Panc1 (cell line): Measurements from ENCODE around the gene BRD4.

ENCODE experiments used
- POLR2AphosphoS5 ChIP-seq: IDR thresholded peaks from 2 replicates; pipeline ENCODE4 v1.6.1; 2012; ENCODE audit warnings: mild to moderate bottlenecking, low read depth, low read length, moderate library complexity
- TF ChIP-seq, protein P1 (sequence below): fragments of 450-650 bp; IDR thresholded peaks from 2 replicates; pipeline ENCODE4 v1.5.1; 2017; ENCODE audit warnings: mild to moderate bottlenecking
- TF ChIP-seq, protein P2 (sequence below), 2 experiments: IDR thresholded peaks; 2 replicates each; pipeline ENCODE4 v1.6.1; 2011 to 2012; ENCODE audit warnings: low read depth in 2 of 2, control low read depth in 1 of 2, low read length in 1 of 2, mild to moderate bottlenecking in 1 of 2, moderate library complexity in 1 of 2; ENCODE audit not compliant: insufficient read depth in 1 of 2

DNA sequence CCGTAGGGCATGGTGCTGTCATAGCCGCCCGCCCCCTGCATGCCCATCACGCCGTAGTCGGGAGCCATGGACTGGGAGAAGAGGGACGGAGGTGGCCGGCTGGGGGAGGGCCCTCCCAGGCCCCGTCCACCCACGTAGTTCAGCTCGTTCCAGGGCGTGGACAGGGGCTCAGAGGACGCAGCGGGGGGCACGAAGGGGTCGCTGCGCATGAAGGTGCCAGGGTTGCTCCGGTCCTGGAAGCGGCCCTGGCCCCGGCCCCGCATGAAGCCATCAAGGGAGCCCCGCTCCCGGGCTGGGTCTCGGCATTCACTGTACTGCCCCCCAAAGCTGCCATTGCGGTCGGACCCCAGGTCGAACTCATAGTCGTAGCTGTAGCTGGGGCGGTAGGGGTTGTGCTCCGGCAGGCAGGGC is 40.6 kb upstream of the BRD4 start:
- TF ChIP-seq, protein P1, sequence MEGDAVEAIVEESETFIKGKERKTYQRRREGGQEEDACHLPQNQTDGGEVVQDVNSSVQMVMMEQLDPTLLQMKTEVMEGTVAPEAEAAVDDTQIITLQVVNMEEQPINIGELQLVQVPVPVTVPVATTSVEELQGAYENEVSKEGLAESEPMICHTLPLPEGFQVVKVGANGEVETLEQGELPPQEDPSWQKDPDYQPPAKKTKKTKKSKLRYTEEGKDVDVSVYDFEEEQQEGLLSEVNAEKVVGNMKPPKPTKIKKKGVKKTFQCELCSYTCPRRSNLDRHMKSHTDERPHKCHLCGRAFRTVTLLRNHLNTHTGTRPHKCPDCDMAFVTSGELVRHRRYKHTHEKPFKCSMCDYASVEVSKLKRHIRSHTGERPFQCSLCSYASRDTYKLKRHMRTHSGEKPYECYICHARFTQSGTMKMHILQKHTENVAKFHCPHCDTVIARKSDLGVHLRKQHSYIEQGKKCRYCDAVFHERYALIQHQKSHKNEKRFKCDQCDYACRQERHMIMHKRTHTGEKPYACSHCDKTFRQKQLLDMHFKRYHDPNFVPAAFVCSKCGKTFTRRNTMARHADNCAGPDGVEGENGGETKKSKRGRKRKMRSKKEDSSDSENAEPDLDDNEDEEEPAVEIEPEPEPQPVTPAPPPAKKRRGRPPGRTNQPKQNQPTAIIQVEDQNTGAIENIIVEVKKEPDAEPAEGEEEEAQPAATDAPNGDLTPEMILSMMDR: no peak
- TF ChIP-seq POLR2AphosphoS5: no peak
- TF ChIP-seq, protein P2, sequence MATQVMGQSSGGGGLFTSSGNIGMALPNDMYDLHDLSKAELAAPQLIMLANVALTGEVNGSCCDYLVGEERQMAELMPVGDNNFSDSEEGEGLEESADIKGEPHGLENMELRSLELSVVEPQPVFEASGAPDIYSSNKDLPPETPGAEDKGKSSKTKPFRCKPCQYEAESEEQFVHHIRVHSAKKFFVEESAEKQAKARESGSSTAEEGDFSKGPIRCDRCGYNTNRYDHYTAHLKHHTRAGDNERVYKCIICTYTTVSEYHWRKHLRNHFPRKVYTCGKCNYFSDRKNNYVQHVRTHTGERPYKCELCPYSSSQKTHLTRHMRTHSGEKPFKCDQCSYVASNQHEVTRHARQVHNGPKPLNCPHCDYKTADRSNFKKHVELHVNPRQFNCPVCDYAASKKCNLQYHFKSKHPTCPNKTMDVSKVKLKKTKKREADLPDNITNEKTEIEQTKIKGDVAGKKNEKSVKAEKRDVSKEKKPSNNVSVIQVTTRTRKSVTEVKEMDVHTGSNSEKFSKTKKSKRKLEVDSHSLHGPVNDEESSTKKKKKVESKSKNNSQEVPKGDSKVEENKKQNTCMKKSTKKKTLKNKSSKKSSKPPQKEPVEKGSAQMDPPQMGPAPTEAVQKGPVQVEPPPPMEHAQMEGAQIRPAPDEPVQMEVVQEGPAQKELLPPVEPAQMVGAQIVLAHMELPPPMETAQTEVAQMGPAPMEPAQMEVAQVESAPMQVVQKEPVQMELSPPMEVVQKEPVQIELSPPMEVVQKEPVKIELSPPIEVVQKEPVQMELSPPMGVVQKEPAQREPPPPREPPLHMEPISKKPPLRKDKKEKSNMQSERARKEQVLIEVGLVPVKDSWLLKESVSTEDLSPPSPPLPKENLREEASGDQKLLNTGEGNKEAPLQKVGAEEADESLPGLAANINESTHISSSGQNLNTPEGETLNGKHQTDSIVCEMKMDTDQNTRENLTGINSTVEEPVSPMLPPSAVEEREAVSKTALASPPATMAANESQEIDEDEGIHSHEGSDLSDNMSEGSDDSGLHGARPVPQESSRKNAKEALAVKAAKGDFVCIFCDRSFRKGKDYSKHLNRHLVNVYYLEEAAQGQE (IDR thresholded peaks at IDR 0.05; ENCODE audit: insufficient read depth in 1 of 2, low read depth in 2 of 2, low read length in 1 of 2): no peak
